GM15510 (cell line): ENCODE results near the gene COPS2.

Experiments used
- POLR2A ChIP-seq: IDR thresholded peaks from 3 replicates; pipeline ENCODE4 v1.6.1; 2011; ENCODE audit warnings: borderline replicate concordance; ENCODE audit not compliant: insufficient read length; ENCODE audit errors: extremely low read depth

COPS2 gene

GRCh38 chr15:49085696-49086459 is 69.5 kb downstream of the COPS2 start:
- TF ChIP-seq POLR2A: no peak

- TF ChIP-seq POLR2A: no peak
Measured at GRCh38 chr15:49084285-49084570, 71.2 kb downstream of the COPS2 start.

DNA sequence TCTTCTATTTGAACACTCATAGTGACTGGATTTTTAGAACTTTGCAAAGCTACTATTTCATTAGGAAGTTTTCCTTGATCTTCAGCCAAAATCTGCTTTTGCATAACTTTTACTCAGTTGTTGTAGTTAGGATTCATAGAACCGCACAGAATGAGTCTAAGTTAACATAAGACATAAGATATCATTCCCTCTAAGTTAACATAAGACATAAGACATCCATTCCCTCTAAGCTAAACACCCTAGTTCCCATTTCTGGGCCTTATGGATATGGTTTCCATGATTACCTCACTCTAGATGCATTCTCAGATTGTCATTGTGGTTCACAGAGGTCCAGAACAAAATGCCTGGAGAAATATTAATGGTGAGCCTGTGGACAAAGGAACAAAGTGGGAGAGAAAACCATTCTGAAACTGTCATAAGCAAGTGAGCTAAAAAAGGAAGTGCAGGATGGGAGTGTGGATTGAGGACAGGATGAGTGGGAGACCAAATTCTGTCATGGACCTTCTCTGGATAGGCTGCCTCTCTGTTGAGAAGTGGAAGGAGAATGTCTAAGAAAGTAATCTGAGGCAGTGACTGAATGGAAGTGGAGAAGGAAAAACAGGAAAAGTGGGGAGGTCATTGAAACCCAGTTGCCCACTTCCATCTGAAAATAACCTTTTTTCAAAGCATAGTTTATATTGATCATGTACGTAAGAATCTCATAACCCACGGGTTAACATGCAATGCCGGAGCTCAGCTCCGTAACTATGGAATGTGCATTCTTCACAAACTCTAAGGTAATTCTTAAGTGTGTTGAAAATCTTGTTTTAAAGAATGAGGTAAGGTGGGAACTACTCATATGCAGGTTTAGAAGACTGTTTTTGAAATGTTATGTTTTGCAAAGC is 71.8 kb downstream of the COPS2 start:
- no peak for TF ChIP-seq POLR2A

DNA sequence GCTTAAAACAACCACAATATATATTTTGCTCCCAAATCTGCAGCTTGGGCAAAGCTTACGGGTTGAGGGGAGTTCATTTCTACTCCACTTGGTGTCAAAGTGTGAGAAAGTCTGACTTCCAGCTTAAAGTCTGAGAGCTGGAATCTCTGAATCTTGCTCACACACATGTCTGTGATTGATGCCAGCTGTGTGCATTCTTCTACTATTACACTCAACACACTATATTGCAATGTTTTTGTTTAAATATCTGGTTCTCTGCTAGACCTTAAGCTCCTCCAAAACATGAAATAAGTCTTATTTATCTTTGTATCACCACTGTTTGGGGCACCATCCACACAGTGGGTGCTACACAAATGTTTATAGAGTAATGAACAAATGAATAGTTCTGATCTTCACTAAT is 72.4 kb downstream of the COPS2 start:
- TF ChIP-seq POLR2A: no peak

GRCh38 chr15:49079340-49080039 is 75.9 kb downstream of the COPS2 start:
- no peak for TF ChIP-seq POLR2A

DNA sequence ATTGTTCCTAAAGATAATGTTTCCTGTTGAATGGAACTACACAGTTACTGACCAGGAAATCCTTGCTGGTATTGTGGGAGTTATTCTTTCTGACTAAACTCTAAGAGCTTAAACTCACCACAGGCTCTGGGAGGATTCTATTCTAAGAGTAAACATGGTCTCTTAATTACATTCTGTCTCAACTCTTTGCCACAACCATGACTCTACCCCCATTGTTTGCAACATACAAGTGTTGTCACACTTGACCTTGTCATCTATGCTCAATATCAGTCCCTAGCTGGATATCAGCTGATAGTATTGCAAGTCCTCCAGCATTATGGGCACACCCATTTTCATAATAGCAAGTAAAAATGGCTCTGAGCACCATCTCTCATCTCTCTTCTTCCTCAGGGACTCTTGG is 79.5 kb downstream of the COPS2 start:
- TF ChIP-seq POLR2A: no peak
